HL-60 (cell line): ENCODE results near the gene NR0B2.

Source experiments
- DNase-seq, 2 experiments: peaks; one replicate each; pipeline ENCODE4 v3.0.0-alpha.2; 2010 to 2020; ENCODE audit warnings: low read depth in 1 of 2, low spot score in 1 of 2
- H3K27ac ChIP-seq: fragments of 250-450 bp; sonication (Bioruptor Pico); replicated peaks from 2 replicates; pipeline ENCODE4 v1.5.1; 2020; ENCODE audit warnings: mild to moderate bottlenecking, moderate library complexity
- H3K27me3 ChIP-seq: fragments of 250-450 bp; sonication (Bioruptor Pico); 2 replicates; pipeline ENCODE4 v1.5.1; 2021; ENCODE audit warnings: mild to moderate bottlenecking, moderate library complexity; ENCODE audit not compliant: insufficient read depth, poor library complexity, severe bottlenecking
- H3K4me3 ChIP-seq: replicated peaks from 2 replicates; pipeline ENCODE4 v1.5.1; 2011; ENCODE audit warnings: mild to moderate bottlenecking, control low read depth, low read length; ENCODE audit not compliant: insufficient read depth
- GABPA ChIP-seq: IDR thresholded peaks from 2 replicates; pipeline ENCODE4 v1.6.1; 2012; ENCODE audit warnings: low read depth
- POLR2AphosphoS5 ChIP-seq: IDR thresholded peaks from 2 replicates; pipeline ENCODE4 v1.6.1; 2012; ENCODE audit warnings: low read depth
- SPI1 ChIP-seq: IDR thresholded peaks from 2 replicates; pipeline ENCODE4 v1.6.1; 2012; ENCODE audit warnings: low read depth, mild to moderate bottlenecking, borderline replicate concordance
- TF ChIP-seq, protein P1 (sequence below): IDR thresholded peaks from 2 replicates; pipeline ENCODE4 v1.6.1; 2012; ENCODE audit warnings: low read depth; ENCODE audit not compliant: insufficient replicate concordance
- TF ChIP-seq, protein P2 (sequence below): IDR thresholded peaks from one replicate; pipeline ENCODE4 v1.5.1; 2011; ENCODE audit warnings: low read length, control low read depth, inconsistent platforms; ENCODE audit not compliant: insufficient read depth

The NR0B2 gene

DNA sequence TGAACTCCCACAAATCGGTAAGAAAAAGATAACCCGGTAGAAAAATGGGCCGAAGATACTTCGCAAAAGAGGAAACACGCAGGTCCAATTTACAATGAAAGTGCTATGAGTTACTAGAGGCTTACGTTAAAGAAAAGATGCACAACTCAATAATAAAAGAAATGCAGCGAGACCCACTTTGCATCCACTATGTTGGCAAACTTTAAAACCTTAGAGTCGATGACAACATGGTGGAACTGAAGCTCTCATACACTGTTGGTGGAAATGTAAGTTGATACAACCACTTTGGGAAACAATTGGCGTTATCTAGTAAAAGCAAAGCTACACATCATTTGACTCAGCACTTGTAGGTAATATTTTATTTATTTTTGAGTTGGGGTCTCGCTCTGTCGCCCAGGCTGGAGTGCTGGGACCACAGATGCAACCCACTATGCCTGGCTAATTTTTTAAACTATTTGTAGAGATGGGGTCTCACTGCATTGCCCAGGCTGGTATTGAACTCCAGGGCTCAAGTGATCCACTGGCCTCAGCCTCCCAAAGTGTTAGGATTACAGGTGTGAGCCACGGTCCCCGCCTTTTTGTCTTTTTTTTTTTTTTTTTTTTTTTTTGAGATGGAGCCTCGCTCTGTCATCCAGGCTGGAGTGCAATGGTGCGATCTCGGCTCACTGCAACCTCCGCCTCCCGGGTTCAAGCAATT, 12.8 kb downstream of the NR0B2 start:
- TF ChIP-seq GABPA = no peak
- TF ChIP-seq, protein P1, sequence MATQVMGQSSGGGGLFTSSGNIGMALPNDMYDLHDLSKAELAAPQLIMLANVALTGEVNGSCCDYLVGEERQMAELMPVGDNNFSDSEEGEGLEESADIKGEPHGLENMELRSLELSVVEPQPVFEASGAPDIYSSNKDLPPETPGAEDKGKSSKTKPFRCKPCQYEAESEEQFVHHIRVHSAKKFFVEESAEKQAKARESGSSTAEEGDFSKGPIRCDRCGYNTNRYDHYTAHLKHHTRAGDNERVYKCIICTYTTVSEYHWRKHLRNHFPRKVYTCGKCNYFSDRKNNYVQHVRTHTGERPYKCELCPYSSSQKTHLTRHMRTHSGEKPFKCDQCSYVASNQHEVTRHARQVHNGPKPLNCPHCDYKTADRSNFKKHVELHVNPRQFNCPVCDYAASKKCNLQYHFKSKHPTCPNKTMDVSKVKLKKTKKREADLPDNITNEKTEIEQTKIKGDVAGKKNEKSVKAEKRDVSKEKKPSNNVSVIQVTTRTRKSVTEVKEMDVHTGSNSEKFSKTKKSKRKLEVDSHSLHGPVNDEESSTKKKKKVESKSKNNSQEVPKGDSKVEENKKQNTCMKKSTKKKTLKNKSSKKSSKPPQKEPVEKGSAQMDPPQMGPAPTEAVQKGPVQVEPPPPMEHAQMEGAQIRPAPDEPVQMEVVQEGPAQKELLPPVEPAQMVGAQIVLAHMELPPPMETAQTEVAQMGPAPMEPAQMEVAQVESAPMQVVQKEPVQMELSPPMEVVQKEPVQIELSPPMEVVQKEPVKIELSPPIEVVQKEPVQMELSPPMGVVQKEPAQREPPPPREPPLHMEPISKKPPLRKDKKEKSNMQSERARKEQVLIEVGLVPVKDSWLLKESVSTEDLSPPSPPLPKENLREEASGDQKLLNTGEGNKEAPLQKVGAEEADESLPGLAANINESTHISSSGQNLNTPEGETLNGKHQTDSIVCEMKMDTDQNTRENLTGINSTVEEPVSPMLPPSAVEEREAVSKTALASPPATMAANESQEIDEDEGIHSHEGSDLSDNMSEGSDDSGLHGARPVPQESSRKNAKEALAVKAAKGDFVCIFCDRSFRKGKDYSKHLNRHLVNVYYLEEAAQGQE = no peak
- TF ChIP-seq POLR2AphosphoS5 = no peak
- TF ChIP-seq SPI1 = no peak
- Histone ChIP-seq H3K4me3 (peak overlapping the region; percentile 96), H3K27me3 (no peaks in the 10 kb centered on the region), H3K27ac (peak overlapping the region; percentile 83)
- no peak for DNase-seq

DNA sequence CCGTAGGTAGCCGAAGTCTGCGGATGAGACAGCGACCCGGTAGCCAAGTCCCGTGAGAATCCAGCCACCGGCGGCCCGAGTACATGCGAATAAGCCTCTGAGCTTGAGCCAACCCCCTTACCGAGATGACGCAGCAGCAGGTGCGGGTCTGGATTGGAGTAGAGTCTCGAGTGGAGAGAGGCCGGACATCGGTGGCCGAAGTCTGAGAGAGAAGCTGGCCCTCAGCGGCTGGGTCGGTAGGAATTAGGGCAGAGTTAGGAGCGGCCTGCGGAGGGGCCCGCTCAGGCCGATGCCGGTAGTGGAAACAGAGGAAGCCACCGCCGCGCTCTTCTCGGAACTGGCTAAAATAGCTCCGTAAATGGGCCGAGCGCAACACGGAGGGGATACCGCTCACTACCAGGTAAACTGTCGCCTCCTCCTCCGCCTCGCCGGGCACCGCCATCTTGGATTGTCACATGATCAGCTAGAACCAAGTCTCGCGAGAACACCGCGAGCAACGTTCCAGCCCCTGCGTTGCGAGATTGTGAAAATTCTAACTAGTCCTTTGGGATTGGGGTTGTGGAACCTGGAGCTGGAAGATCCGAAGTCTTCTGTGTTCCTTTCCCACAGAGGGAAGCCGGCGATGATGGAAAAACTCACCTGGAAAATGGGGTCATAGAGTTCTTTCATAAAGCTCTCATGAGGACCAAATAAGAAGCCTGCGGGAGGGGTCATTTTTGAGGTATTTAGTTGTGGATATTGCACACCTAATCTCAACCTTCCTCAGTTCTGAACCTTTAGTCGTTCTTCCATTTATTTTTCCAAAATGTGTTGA, 13.6 kb downstream of the NR0B2 start, which contains the start of gene GPATCH3:
GPATCH3 (minus strand) TSS at position 467 of the 814 bp plus-strand sequence; CDS start at position 442, 25 bp downstream.
- DNase-seq = peak; percentile 89 to 90
- TF ChIP-seq, protein P2, sequence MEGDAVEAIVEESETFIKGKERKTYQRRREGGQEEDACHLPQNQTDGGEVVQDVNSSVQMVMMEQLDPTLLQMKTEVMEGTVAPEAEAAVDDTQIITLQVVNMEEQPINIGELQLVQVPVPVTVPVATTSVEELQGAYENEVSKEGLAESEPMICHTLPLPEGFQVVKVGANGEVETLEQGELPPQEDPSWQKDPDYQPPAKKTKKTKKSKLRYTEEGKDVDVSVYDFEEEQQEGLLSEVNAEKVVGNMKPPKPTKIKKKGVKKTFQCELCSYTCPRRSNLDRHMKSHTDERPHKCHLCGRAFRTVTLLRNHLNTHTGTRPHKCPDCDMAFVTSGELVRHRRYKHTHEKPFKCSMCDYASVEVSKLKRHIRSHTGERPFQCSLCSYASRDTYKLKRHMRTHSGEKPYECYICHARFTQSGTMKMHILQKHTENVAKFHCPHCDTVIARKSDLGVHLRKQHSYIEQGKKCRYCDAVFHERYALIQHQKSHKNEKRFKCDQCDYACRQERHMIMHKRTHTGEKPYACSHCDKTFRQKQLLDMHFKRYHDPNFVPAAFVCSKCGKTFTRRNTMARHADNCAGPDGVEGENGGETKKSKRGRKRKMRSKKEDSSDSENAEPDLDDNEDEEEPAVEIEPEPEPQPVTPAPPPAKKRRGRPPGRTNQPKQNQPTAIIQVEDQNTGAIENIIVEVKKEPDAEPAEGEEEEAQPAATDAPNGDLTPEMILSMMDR = no peak
- TF ChIP-seq GABPA (no peak), POLR2AphosphoS5 (peak; percentile 90), SPI1 (no peak)
- TF ChIP-seq, protein P1 = peak; percentile 73
- peak within 1 kb of the TSS; percentile 96 for H3K4me3 ChIP-seq
- H3K27me3 ChIP-seq = no peaks in the 10 kb centered on the region
- peak within 1 kb of the TSS; percentile 83 for H3K27ac ChIP-seq

DNA sequence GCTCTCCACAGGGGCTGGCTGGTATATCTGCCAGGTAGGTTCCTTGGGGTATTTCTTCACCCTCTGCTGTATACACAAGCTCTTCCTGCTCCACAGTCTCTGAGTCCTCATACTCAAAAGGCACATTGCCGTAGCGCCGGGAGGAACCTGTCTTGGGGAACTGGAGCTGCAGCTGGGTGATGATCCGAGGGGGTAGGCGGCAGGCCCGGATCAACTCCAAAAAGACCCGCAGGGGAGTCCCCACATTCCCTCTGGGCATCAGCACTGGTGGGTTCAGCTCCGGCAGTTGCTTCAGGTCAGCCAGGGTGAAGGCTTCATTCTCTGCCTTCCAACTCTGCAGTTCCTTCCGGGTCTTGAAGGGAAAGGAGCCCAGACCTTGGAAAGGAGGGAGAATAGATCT, 16.4 kb downstream of the NR0B2 start:
- H3K27ac ChIP-seq = no peak overlapping the region
- TF ChIP-seq, protein P1 = no peak
- TF ChIP-seq SPI1 (no peak), POLR2AphosphoS5 (no peak), GABPA (no peak)
- TF ChIP-seq, protein P2 = no peak

More for the DNA sequence above, 16.4 kb downstream of the NR0B2 start:
- Histone ChIP-seq H3K4me3 (no peak overlapping the region), H3K27me3 (no peaks in the 10 kb centered on the region)
- DNase-seq = no peak
